HG03442 (cell line): Measurements from ENCODE around the gene TCF7L2.

Source experiments
- ATAC-seq: cut with Tn5 transposase; IDR thresholded peaks from one replicate; pipeline ENCODE4 v1.9.1; 2021; ENCODE audit warnings: mild to moderate bottlenecking, moderate library complexity; ENCODE audit not compliant: unreplicated experiment

The TCF7L2 gene

GRCh38 chr10:112963835-112964234 lies 13.8 kb downstream of the TCF7L2 start:
- ATAC-seq, result no peak

DNA sequence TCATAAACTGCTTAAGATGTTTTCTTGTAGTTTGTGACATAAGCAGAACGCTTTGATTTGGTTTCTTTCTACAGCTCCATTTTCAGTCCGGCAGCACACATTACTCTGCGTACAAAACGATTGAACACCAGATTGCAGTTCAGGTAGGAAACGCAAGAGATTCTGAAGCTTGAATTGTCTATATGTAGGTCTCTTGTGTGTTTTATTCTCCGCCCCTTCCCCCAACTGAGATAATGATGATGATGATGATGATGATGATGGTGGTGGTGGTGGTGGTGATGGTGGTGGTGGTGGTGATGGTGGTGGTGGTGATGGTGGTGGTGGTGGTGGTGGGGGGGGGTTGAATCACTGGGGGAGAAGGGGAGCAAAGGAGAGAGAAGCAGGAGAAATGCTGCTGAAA lies 14.4 kb downstream of the TCF7L2 start:
- no peak for ATAC-seq

DNA sequence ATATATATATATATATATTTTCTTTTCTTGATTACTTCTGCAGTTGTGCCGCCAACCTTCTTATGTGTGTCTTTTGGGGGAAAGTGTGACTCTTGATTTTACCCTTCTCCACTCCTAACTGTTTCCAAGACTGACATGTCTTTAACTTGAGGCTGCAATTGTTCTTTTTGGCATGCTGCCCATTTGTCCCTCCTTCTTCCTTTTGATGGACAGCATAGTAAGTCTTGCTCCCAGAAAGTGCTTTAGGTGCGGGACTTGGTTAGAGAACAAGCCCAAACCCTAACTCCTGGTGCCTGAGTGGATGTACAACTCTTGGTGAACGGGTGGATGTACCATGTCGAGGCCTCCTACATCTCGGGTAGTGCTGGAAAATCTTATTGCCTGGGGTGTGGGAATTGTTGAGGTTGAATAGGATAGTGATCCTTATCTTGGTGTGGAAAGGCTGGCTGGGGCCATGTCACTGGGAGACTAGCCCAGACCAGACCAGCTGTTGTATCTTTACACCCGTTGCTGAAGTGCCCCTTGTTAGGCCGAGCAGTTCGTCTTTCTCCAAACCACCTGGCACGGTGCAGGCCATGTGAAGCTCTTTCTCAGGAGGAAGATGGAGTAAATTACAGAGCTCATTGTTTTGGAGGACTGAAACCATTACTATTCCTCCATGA lies 16.3 kb downstream of the TCF7L2 start:
- ATAC-seq, result no peak

DNA sequence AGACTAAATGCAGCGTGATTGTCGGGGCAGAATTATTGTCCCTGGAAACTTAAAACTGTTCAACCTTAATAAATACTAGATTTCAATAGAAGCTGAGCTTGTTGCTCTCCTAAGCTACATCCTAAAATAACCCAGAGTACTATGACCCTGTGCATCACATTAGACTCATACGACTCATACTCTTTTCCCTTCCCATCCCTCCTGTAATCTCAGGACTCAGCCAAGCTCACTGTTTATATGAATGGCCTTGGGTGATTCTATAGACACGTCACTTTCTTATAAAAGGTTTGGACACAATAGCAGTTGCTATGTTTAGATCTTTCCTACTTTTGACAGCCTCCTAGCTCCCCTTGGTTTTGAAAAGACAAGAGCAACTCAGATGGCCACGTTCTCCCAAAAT lies 17.2 kb downstream of the TCF7L2 start:
- no peak for ATAC-seq

DNA sequence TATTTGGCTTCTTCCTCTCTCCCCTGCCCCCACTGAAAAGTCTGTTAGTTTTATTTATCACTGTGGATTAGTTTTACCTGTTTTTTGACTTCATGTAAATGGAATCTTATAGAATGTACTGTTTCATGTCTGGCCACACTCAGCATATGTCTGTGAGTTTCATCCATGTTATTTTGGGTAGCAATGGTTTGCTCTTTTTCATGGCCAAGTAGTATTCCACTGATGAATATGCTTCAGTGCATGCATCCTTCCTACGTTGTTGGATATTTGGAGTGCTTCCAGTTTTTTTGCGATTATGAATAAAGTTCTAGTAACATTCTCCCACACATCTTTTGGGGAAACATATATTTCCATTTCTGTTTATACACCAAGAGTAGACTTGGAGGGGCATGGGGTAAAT lies 19.1 kb downstream of the TCF7L2 start:
- ATAC-seq, result no peak

GRCh38 chr10:112969542-112969941 lies 19.5 kb downstream of the TCF7L2 start:
- ATAC-seq, result no peak

DNA sequence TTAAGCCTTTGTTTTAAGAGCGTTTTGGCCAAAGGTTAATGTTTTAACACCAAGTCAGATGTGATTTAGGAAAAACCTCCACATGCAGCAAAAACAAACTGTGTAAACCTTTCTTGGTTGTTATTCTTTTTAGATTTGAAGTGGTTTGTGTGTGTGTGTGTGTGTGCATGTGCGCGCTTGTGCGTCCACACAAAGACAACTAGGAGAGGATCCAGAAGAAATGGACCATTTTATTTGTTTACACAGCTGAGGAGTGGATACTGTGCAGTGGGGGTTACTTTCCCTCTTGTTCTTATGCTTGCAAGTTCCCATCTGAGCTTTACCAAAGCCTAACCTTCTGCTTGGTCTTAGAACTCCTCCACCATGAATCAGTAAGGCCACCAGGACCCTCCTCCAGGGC lies 20.0 kb downstream of the TCF7L2 start:
- ATAC-seq, result no peak

DNA sequence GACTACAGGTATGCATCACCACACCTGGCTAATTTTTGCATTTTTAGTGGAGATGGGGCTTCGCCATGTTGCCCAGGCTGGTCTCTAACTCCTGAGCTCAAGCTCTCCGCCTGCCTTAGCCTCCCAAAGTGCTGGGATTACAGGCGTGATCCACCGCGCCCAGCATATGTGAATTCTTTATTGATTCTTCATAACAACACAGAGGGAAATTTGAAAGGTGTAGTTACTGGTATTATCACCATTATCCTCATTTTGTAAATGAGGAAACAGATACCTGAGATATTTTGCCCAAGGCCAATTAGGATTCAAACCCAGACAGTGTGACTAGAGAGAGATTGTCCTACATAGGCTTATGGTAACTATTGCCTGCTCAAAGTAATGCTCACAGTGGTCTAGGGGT lies 22.6 kb downstream of the TCF7L2 start:
- no peak for ATAC-seq

DNA sequence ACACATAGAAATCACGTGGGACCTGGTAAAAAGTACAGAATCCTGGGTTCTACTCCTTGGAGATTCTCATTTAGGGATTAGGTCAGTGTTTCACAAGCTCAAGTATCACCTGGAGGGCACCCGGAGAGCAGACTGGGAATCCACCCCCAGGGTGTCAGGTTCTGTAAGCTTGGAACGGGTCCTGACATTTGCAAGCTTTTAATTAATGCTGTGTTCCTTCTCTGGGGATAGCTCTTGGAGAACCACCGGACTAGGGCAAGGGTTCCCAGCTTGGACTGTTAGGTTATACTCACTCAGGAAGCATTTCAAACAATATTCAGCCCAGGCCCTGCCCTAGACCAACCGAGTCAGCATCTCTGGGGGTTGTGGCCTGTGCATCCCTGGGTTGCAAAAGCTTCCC lies 23.0 kb downstream of the TCF7L2 start:
- no peak for ATAC-seq

GRCh38 chr10:112973805-112974204 lies 23.8 kb downstream of the TCF7L2 start:
- no peak for ATAC-seq

DNA sequence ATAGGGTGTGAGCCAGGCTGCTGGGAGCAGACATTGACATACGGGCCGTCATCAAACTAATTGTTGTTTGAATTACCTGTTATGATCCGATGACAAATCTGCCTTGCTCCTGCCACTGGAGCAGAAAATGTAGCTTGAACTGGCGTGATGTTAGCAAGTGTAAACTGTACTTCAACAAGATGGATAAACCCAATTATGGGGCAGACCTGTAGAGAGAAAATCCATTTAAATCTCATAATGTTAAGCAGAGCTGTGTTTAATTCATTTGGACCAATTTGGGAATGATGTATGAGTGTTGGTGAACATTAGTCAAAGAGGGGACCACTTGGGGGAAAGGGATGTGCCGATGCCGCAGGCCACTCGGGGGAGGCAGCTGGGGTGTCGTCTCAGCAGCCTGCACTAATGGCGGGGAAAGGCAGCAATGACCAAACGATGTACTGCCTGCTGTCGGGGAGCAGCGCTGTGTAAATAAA lies 27.4 kb downstream of the TCF7L2 start:
- ATAC-seq, result no peak

DNA sequence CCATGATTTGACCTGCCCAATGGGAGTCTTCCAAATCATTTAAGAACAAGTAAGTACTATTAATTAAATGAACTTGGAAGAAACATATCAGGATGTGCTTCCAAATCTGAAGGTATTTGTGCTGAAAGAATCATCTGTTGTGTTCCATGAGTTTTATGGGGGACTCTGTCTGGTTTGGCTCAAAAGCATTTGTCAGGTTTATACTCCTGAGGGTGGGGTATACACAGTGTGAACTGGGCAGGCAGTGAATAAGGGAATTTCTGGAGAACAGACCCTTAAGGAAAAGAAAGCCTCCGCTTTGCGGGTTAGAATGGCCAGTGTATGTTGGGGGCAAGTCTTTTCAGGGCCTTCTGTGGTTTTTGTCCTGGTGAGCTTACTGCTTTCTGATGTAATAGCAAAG lies 29.9 kb downstream of the TCF7L2 start:
- ATAC-seq, result no peak

DNA sequence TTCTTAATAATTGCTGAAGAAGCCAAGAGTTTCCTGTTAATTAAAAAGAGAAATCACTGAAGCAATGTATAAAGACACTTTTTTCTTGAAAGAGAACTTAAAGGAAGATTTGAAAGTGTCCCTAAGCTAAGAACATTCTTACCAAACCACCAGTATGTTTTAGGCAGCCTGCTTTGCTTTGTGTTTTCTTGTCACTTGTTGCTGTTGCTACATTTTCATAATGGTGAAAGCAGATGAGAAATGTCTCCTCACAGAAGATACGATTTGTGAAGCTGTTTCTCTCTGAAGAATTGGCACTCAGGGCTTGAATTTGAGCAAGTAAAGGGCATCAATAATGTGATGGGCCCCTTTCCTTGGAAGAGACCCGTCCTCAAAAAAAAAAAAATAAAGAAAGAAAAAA lies 30.9 kb downstream of the TCF7L2 start:
- ATAC-seq, result no peak

DNA sequence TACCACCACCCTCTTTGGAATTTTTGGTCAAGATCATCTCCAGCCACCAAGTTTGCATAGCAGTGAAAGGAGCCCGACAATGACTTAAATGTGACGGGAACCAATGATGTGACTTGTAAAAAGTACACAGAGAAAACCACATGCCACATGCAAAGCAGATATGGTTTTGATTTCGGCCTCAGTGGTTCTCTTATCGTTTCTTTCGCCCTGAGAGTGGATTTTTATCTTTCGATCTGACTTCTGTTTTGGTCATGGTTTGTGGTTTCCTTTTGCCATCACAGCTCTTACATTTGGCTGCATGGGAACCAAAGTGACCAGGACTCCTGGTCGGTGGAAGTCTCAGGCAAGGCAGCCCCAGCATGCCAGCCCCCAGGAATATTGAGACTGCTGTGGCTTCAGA lies 31.5 kb downstream of the TCF7L2 start:
- ATAC-seq, result peak; percentile 98

DNA sequence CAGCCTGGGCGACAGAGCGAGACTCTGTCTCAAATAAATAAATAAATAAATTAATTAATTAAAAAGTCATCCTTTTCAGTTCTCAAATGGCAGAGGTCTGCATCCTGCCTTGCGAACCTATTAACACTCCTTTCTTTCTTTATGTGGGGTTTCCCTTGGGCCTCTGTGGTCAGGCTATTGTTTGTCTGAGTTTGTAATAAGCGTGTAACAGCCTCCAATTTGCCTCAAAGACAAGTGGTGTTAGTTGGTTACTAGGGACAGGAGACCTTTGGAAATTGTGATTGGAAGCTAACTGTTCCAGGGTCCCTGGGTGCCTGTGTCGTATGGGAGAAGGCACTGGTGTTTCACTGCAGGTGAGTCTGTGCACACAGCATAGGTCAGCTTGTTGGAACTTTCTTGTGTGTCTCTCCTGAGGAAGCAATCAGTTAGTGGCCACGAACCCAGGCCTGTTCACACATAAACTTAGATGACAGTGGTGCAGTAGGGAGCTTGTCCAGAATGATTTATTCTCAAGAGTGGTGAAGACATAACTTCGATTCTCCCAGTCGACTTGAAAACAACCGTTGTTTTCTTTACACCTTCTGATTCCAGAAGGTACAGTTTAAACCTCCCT lies 33.5 kb downstream of the TCF7L2 start:
- ATAC-seq, result no peak

GRCh38 chr10:112984756-112985155 lies 34.7 kb downstream of the TCF7L2 start:
- no peak for ATAC-seq

DNA sequence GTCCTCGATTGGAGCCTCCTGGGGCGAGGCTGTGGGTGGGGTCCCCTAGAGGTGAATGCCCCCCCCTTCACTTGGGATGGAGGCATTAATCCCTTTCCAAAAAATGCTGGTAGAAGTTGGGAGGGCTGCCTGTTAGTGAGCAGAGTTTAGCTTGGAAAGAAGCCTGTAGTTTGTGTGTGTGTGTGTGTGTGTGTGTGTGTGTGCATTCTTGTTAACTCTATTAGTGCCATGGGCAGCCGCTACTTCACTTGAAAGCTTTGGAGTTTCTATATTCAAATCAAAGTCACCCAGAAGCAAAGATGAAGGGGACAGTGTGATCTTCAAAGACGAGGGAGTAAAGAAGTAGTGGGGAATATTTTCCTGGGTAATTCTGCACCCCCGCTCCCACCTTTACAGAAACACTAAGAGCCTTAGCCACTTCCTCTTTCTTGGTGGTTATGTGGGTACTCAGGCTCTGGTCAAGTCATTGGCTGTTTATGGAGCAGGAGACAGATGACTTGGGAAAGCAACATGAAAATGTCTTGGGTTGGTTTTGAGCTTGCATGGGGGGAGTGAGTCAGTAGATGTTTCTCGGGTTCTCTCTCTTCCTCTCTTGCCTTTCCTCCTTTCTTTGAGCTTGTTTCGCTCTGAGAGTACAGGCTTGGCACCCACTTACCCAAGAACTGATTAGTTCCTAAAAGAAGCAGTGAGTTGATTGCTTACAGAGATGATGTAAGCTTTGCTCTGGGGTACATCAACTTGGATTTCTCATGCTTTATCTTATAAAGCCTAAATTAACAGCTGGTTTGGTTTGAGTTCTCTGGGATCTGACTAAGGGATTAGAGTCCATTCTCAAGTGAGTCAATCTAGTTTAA lies 35.9 kb downstream of the TCF7L2 start:
- peak; percentile 40 for ATAC-seq

- no peak for ATAC-seq
These were observed 36.6 kb downstream of the TCF7L2 start for GRCh38 chr10:112986544-112987190.

- no peak for ATAC-seq
These were observed 38.9 kb downstream of the TCF7L2 start for GRCh38 chr10:112988839-112989406.

DNA sequence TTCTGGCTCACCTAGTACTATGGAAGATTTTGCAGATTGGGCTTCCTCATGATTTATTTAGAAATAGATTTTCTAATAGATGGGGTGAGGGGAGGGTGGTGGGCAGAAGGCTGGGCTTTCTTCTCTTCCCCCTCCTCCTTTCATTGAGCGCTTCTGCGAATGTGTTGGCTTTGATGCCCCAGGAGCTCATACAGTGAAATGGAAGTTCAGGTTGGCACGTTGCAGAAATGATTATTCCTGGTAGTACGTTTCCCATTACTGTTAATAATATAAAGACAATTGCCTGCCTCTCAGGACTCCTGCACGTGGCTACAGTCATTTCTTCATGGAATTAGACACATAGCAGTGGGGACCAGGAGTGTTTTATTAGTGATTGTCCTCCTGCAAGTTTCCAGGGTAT lies 39.8 kb downstream of the TCF7L2 start:
- no peak for ATAC-seq

DNA sequence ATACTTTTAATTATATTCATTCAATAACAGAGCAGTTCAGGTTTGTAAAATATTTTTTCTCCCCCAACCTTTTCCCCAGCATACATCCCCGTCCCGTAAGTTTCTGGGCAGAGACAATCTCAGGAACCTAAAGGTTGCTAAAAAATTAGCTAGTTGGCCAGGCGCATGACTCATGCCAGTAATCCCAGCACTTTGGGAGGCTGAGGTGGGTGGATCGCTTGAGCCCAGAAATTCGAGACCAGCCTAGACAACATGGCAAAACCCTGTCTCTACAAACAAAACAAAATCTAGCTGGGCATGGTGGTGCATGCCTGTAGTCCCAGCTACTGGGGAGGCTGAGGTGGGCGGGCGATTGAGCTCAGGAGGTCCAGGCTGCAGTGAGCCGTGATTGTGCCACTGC lies 40.2 kb downstream of the TCF7L2 start:
- ATAC-seq, result no peak
